PC-9 (cell line): Measurements from ENCODE around the gene GNB1.

Source experiments
- EZH2 ChIP-seq: fragments of 200-600 bp; sonication (generic); IDR thresholded peaks from 2 replicates; pipeline ENCODE4 v1.8.0; 2017; ENCODE audit warnings: antibody characterized with exemption, low read depth
- TF ChIP-seq, protein P1 (sequence below): fragments of 200-600 bp; sonication (generic); conservative IDR thresholded peaks from 2 replicates; pipeline ENCODE4 v1.6.1; 2017; ENCODE audit warnings: mixed run types, antibody characterized with exemption, mild to moderate bottlenecking, moderate library complexity

DNA sequence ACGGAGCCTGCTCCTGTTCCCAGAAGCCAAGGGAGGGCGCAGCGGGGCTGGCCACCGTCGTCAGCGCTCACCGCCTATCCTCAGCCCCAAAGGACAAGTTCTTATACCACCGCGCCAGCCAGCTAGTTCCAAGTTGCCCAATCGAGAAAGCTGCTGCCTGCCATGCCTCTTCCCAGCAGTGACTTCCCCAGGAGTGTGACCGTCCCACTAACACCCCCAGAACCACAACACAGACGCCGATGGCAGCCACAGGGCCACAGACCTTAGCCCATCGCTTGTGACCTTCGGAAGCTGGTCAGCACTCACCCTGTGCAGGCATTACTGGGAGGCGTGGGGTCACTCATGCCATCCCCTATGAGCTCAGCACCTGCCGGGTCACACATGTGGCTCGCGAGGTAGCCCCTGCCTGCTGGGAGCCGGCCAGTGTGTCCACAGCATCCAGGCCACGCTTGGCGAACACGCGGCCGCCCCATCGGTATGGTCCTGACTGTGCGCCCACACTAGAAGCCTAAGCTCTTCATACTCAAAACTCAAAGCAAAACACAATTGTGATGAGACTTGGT lies 132.7 kb downstream of the GNB1 start:
- TF ChIP-seq, protein P1, sequence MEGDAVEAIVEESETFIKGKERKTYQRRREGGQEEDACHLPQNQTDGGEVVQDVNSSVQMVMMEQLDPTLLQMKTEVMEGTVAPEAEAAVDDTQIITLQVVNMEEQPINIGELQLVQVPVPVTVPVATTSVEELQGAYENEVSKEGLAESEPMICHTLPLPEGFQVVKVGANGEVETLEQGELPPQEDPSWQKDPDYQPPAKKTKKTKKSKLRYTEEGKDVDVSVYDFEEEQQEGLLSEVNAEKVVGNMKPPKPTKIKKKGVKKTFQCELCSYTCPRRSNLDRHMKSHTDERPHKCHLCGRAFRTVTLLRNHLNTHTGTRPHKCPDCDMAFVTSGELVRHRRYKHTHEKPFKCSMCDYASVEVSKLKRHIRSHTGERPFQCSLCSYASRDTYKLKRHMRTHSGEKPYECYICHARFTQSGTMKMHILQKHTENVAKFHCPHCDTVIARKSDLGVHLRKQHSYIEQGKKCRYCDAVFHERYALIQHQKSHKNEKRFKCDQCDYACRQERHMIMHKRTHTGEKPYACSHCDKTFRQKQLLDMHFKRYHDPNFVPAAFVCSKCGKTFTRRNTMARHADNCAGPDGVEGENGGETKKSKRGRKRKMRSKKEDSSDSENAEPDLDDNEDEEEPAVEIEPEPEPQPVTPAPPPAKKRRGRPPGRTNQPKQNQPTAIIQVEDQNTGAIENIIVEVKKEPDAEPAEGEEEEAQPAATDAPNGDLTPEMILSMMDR: no peak
- no peak for TF ChIP-seq EZH2
